ENCODE data around the gene SCN3A.

DNA sequence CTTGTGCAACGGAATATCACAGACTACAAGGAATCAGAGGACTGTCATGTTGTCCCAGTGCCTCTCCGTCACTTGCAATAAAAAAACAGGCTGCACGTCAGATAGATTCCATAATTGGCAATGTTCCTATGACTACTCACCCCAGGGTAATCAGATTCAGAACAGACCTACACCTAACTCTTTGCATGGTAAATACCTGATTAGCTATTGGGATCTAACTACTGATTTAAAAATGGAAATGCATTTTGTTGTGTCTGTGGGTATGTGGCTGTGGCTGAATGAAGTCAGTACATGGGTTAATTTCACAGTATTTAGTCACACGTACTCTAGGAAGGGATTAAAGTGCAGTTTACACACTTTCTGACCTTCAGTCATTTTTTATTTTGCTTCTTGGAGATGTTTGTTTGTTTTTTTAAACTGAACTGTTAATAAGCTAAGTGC is 91.7 kb downstream of the SCN3A start:
- TF ChIP-seq, protein P1, sequence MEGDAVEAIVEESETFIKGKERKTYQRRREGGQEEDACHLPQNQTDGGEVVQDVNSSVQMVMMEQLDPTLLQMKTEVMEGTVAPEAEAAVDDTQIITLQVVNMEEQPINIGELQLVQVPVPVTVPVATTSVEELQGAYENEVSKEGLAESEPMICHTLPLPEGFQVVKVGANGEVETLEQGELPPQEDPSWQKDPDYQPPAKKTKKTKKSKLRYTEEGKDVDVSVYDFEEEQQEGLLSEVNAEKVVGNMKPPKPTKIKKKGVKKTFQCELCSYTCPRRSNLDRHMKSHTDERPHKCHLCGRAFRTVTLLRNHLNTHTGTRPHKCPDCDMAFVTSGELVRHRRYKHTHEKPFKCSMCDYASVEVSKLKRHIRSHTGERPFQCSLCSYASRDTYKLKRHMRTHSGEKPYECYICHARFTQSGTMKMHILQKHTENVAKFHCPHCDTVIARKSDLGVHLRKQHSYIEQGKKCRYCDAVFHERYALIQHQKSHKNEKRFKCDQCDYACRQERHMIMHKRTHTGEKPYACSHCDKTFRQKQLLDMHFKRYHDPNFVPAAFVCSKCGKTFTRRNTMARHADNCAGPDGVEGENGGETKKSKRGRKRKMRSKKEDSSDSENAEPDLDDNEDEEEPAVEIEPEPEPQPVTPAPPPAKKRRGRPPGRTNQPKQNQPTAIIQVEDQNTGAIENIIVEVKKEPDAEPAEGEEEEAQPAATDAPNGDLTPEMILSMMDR (IDR thresholded peaks at IDR 0.05; ENCODE audit: low read length): no peak
- TF ChIP-seq EZH2 (optimal IDR thresholded peaks at IDR 0.05; ENCODE audit: low read depth, low read length): no peak

All from MM.1S (cell line).